OCI-LY7 (cell line): Measurements from ENCODE around the gene SRGAP2C. TPM values are rescaled to one million over a fixed set of nuclear protein-coding genes. Genes with fewer than 3 reads are reported as not detected.
A peak's percentile ranks its signal among the peaks of the same experiment; 100 is the strongest.
"Not testable (repeated sequence)": the region's sequence is repeated elsewhere in the genome, so short reads cannot be mapped to it uniquely, and the experiment has no call there.

ENCODE experiments used
- BruUV-seq: library from RNA; stranded (reverse); fragments of 400-500 nt; replicated peaks from 2 replicates; lab custom pipeline; 2021; lab: Mats Ljungman, UMichigan
- CTCF ChIA-PET: fragments of 300-600 bp; sonication (Branson Sonifier 250); formaldehyde crosslinking; loops from one replicate; lab custom pipeline; 2022; ENCODE audit warnings: antibody characterized with exemption; ENCODE audit not compliant: unreplicated experiment; lab: Charles Lee
- POLR2A ChIA-PET: fragments of 300-600 bp; sonication (Branson Sonifier 250); formaldehyde crosslinking; loops from one replicate; lab custom pipeline; 2022; ENCODE audit warnings: antibody characterized with exemption; lab: Charles Lee
- DNase-seq: peaks from one replicate; pipeline ENCODE4 v3.0.0-alpha.2; 2015; ENCODE audit warnings: low spot score
- H2AFZ ChIP-seq: fragments of 200-600 bp; sonication (generic), shearing (Covaris generic); 2 replicates; pipeline ENCODE4 v1.6.1; 2014; ENCODE audit warnings: mild to moderate bottlenecking, antibody characterized with exemption, low read length, moderate library complexity
- H3K27ac ChIP-seq: fragments of 200-600 bp; sonication (generic); 2 replicates; pipeline ENCODE4 v1.5.1; 2014; ENCODE audit warnings: mixed run types, low read depth, mild to moderate bottlenecking, moderate library complexity, low read length, inconsistent platforms; ENCODE audit not compliant: poor library complexity, severe bottlenecking
- H3K36me3 ChIP-seq: fragments of 200-600 bp; sonication (generic); 2 replicates; pipeline ENCODE4 v1.6.1; 2014; ENCODE audit warnings: mild to moderate bottlenecking, antibody characterized with exemption, low read length, moderate library complexity, mixed read lengths; ENCODE audit not compliant: insufficient read depth
- H3K4me1 ChIP-seq: fragments of 200-600 bp; sonication (generic); 2 replicates; pipeline ENCODE4 v1.5.1; 2014; ENCODE audit warnings: mild to moderate bottlenecking, low read length; ENCODE audit not compliant: insufficient read depth, poor library complexity, severe bottlenecking
- H3K4me2 ChIP-seq: fragments of 200-600 bp; sonication (generic); 2 replicates; pipeline ENCODE4 v1.6.1; 2014; ENCODE audit warnings: mild to moderate bottlenecking, low read length
- H3K4me3 ChIP-seq: fragments of 200-600 bp; sonication (generic); 2 replicates; pipeline ENCODE4 v1.5.1; 2014; ENCODE audit warnings: mild to moderate bottlenecking, low read depth, low read length; ENCODE audit not compliant: poor library complexity, severe bottlenecking
- H3K79me2 ChIP-seq: fragments of 200-600 bp; sonication (generic); 2 replicates; pipeline ENCODE4 v1.6.1; 2016; ENCODE audit warnings: low read depth, mild to moderate bottlenecking, low read length, moderate library complexity, mixed read lengths; ENCODE audit not compliant: insufficient read depth
- H3K9me2 ChIP-seq: fragments of 200-600 bp; sonication (generic); 2 replicates; pipeline ENCODE4 v1.6.1; 2016; ENCODE audit warnings: mild to moderate bottlenecking, low read length, mixed read lengths; ENCODE audit not compliant: insufficient read depth
- H3K9me3 ChIP-seq: fragments of 200-600 bp; sonication (generic); 2 replicates; pipeline ENCODE4 v1.6.1; 2014; ENCODE audit warnings: mild to moderate bottlenecking, mixed run types, low read length, mixed read lengths
- H4K20me1 ChIP-seq: fragments of 200-600 bp; sonication (generic); 2 replicates; pipeline ENCODE4 v1.6.1; 2014; ENCODE audit warnings: mild to moderate bottlenecking, antibody characterized with exemption, low read length, moderate library complexity, mixed read lengths; ENCODE audit not compliant: insufficient read depth
- intact Hi-C: fragments of 100-400 bp; cut with micrococcal nuclease; formaldehyde crosslinking; loops from one replicate; pipeline ENCODE4 v1.10.0; 2022; ENCODE audit not compliant: unreplicated experiment
- total RNA-seq, 2 experiments: library from RNA; depleted of rRNA in 1 of 2; stranded (reverse); fragments of >200 nt in 1 of 2; shearing (Covaris generic) in 1 of 2; gene quantifications; 2 replicates each; pipeline ENCODE4 v1.2.3, GENCODE V29; 2014 to 2022

The SRGAP2C gene
- total RNA-seq, 2 experiments from 2014 or later, result 6.8 to 30.7 TPM

GRCh38 chr1:121269973-121270372 lies 85.2 kb downstream of the SRGAP2C start:
- H3K9me2 ChIP-seq, BruUV-seq, CTCF ChIA-PET, H4K20me1 ChIP-seq, H3K9me3 ChIP-seq, intact Hi-C loops, H3K79me2 ChIP-seq, H3K4me1 ChIP-seq, H2AFZ ChIP-seq, DNase-seq, H3K36me3 ChIP-seq, H3K27ac ChIP-seq, H3K4me3 ChIP-seq, POLR2A ChIA-PET: not testable (repeated sequence)
- H3K4me2 ChIP-seq, result peak overlapping the region; percentile 45

GRCh38 chr1:121271143-121271715 lies 86.5 kb downstream of the SRGAP2C start:
- POLR2A ChIA-PET, H4K20me1 ChIP-seq, H3K4me1 ChIP-seq, H3K36me3 ChIP-seq, H3K4me3 ChIP-seq, BruUV-seq, intact Hi-C loops, H3K9me3 ChIP-seq, H3K4me2 ChIP-seq, H3K9me2 ChIP-seq, CTCF ChIA-PET, H3K27ac ChIP-seq, H2AFZ ChIP-seq, DNase-seq, H3K79me2 ChIP-seq: not testable (repeated sequence)

GRCh38 chr1:121275435-121275834 lies 90.7 kb downstream of the SRGAP2C start:
- CTCF ChIA-PET, H3K79me2 ChIP-seq, DNase-seq, H3K9me3 ChIP-seq, H3K4me1 ChIP-seq, H3K4me3 ChIP-seq, H4K20me1 ChIP-seq, H3K9me2 ChIP-seq, intact Hi-C loops, POLR2A ChIA-PET, H3K27ac ChIP-seq, H3K4me2 ChIP-seq, H2AFZ ChIP-seq, H3K36me3 ChIP-seq, BruUV-seq: not testable (repeated sequence)

GRCh38 chr1:121278202-121278601 lies 93.4 kb downstream of the SRGAP2C start:
- H3K27ac ChIP-seq, DNase-seq, H3K4me2 ChIP-seq, H3K9me3 ChIP-seq, H3K36me3 ChIP-seq, H3K79me2 ChIP-seq, BruUV-seq, intact Hi-C loops, CTCF ChIA-PET, POLR2A ChIA-PET, H2AFZ ChIP-seq, H3K4me3 ChIP-seq, H3K9me2 ChIP-seq, H4K20me1 ChIP-seq, H3K4me1 ChIP-seq: not testable (repeated sequence)

DNA sequence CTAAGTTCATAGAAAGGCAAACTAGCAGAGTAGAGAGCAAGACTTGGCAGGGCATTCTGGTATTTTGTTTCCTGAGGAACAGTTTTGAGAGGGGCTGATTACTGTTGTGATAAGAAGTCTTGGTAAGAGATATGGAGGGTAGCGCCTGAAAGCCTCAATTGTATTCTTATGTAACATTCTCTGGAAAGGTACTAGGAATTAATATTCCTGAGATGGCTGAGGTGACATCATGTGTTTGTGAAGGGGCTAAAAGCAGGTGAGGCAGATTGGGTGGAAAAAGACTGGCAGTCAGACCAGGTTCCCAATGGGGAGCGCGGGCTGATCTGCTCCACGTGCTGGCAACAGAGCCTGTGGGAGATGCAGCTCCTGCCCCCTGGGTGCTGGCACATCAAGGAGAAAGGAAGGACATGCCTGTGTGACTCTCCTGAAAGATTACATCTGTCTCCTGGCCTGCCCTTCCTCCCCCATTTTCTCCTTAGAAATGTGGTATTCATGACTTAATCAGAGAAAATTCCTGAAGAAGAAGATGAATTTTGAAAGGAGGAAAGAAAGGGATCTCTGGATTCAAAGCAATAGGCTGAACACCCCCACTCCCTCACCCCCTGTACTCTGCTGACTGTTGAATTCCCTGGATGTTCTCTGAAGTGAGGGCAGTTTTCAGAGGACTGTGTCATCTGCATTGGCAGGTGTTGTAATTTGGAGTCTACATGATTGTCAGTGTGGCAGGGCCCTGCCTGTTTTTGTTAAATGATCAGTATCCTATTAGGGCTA lies 94.2 kb downstream of the SRGAP2C start:
- BruUV-seq, H3K36me3 ChIP-seq, H3K27ac ChIP-seq, H3K4me2 ChIP-seq, H3K79me2 ChIP-seq, DNase-seq, H3K4me3 ChIP-seq, H4K20me1 ChIP-seq, POLR2A ChIA-PET, CTCF ChIA-PET, intact Hi-C loops, H3K9me2 ChIP-seq, H3K4me1 ChIP-seq, H3K9me3 ChIP-seq, H2AFZ ChIP-seq: not testable (repeated sequence)

DNA sequence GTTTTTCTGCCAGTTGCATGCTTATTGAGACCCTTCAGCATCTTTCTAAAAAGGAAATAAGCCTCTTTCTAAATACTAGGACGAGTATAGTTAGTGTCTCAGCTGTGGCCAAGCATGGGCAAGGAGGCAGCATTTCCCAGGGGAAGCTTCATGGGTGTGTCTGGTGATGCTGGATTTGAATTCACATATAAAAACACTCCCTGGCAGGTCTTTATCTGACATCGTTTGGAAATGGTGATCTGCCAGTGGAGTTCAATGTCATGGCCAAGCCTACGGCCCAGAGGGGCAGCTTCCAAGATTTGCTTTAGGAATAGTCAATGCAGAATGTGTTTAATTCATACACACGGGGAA lies 94.7 kb downstream of the SRGAP2C start:
- BruUV-seq, intact Hi-C loops, H3K4me2 ChIP-seq, POLR2A ChIA-PET, H4K20me1 ChIP-seq, H3K36me3 ChIP-seq, DNase-seq, H2AFZ ChIP-seq, H3K9me3 ChIP-seq, H3K4me1 ChIP-seq, CTCF ChIA-PET, H3K79me2 ChIP-seq, H3K9me2 ChIP-seq, H3K27ac ChIP-seq, H3K4me3 ChIP-seq: not testable (repeated sequence)
